Keratinocyte (primary cell): ENCODE measurements around the gene GANC.

Experiments used
- EZH2 ChIP-seq: IDR thresholded peaks from one replicate; pipeline ENCODE4 v1.6.1; 2012; ENCODE audit warnings: inconsistent platforms, mild to moderate bottlenecking, low read length, moderate library complexity
- TF ChIP-seq, protein P1 (sequence below), 3 experiments: IDR thresholded peaks in 1 of 3; conservative IDR thresholded peaks in 1 of 3; optimal IDR thresholded peaks in 1 of 3; 2 replicates in 2 of 3; 3 replicates in 1 of 3; pipeline versions ENCODE3 to v1.5.1; 2011; ENCODE audit warnings: low read length in 3 of 3, mild to moderate bottlenecking in 3 of 3, moderate library complexity in 2 of 3, control low read depth in 1 of 3, inconsistent platforms in 1 of 3; ENCODE audit not compliant: insufficient read depth in 2 of 3; ENCODE audit errors: extremely low read depth in 1 of 3

- TF ChIP-seq, protein P1, sequence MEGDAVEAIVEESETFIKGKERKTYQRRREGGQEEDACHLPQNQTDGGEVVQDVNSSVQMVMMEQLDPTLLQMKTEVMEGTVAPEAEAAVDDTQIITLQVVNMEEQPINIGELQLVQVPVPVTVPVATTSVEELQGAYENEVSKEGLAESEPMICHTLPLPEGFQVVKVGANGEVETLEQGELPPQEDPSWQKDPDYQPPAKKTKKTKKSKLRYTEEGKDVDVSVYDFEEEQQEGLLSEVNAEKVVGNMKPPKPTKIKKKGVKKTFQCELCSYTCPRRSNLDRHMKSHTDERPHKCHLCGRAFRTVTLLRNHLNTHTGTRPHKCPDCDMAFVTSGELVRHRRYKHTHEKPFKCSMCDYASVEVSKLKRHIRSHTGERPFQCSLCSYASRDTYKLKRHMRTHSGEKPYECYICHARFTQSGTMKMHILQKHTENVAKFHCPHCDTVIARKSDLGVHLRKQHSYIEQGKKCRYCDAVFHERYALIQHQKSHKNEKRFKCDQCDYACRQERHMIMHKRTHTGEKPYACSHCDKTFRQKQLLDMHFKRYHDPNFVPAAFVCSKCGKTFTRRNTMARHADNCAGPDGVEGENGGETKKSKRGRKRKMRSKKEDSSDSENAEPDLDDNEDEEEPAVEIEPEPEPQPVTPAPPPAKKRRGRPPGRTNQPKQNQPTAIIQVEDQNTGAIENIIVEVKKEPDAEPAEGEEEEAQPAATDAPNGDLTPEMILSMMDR (optimal IDR thresholded peaks at IDR 0.05 in 1 of 3, IDR thresholded peaks at IDR 0.05 in 1 of 3, conservative IDR thresholded peaks at IDR 0.05 in 1 of 3; ENCODE audit: extremely low read depth in 1 of 3, insufficient read depth in 2 of 3, low read length in 3 of 3) = no peak
- no peak for TF ChIP-seq EZH2
Measured at GRCh38 chr15:42367041-42367440, 94.0 kb downstream of the GANC start.
